Esophagus squamous epithelium (tissue), 5 donors: ENCODE measurements around the gene PBX4. TPM values are rescaled to one million over a fixed set of nuclear protein-coding genes. Genes with fewer than 3 reads are reported as not detected.

ENCODE experiments used
- DNase-seq: peaks from one replicate; lab custom pipeline; 2025; lab: John Stamatoyannopoulos, UW
- H3K27ac ChIP-seq, 4 donors: fragments of 200-600 bp; sonication (generic); one replicate each; pipeline ENCODE4 v1.5.1; 2016 to 2019; ENCODE audit warnings: mild to moderate bottlenecking in 1 of 4
- H3K27me3 ChIP-seq, 4 donors: fragments of 200-600 bp; sonication (generic); 1 replicate in 3 of 4; 2 replicates in 1 of 4; pipeline versions ENCODE4 v1.5.1 to v1.6.0; 2017 to 2021; ENCODE audit warnings: antibody characterized with exemption in 1 of 4
- H3K36me3 ChIP-seq, 3 donors: fragments of 200-600 bp; sonication (generic); one replicate each; pipeline ENCODE4 v1.5.1; 2016 to 2019
- H3K4me1 ChIP-seq, 3 donors: fragments of 200-600 bp; sonication (generic); one replicate each; pipeline ENCODE4 v1.5.1; 2017 to 2019
- H3K4me3 ChIP-seq, 4 donors: fragments of 200-600 bp; sonication (generic); 1 replicate in 3 of 4; 2 replicates in 1 of 4; pipeline ENCODE4 v1.5.1; 2016 to 2019; ENCODE audit warnings: mild to moderate bottlenecking in 2 of 4, moderate library complexity in 1 of 4
- H3K9me3 ChIP-seq, 3 donors: fragments of 200-600 bp; sonication (generic); one replicate each; pipeline ENCODE4 v1.5.1; 2016 to 2019
- CTCF ChIP-seq, 6 experiments: fragments of 450-650 bp in 4 of 6; fragments of 200-600 bp in 2 of 6; sonication (generic) in 2 of 6; IDR thresholded peaks; one replicate each; pipeline ENCODE4 v1.5.1; 2016 to 2019; ENCODE audit warnings: antibody characterized with exemption in 6 of 6, mild to moderate bottlenecking in 4 of 6, moderate library complexity in 4 of 6
- POLR2A ChIP-seq, 4 donors: fragments of 450-650 bp; IDR thresholded peaks; one replicate each; pipeline ENCODE4 v1.6.1; 2017; ENCODE audit warnings: antibody characterized with exemption in 4 of 4, mild to moderate bottlenecking in 4 of 4, moderate library complexity in 3 of 4
- whole genome bisulfite sequencing, 2 donors: methylation state at CpG; one replicate each; pipeline ENCODE4 v1.1.5; 2018; 5-methylcytosine and 5-hydroxymethylcytosine counted together
- intact Hi-C: fragments of 100-400 bp; cut with DNase I; formaldehyde crosslinking; loops from one replicate; pipeline ENCODE4 v1.15.0; 2022
- total RNA-seq, 4 donors: library from RNA; depleted of rRNA; stranded (reverse); fragments of >200 nt; gene quantifications; one replicate each; pipeline ENCODE4 v1.1.0, GENCODE V29; 2016
- donor health status: DM: yes; HTN: yes; CAD: no.

PBX4 gene
- total RNA-seq, 4 donors from 2014 or later: 0.61 to 1.9 (median 1.7) TPM

GRCh38 chr19:19532806-19533701, 85.4 kb downstream of the PBX4 start:
- DNase-seq: no peak
- TF ChIP-seq POLR2A (IDR thresholded peaks at IDR 0.05) (no peak), CTCF (IDR thresholded peaks at IDR 0.05) (no peak)

GRCh38 chr19:19531951-19532805, 86.3 kb downstream of the PBX4 start:
- Histone ChIP-seq H3K4me3 (peak overlapping the region in 1 of 4 donors; percentile 21), H3K27me3 (peaks cover 0 to 17% (median 0%) of the 10 kb centered on the region in 4 donors), H3K27ac (no peak overlapping the region), H3K4me1 (peaks cover 6 to 16% (median 6%) of the 10 kb centered on the region in 3 donors), H3K36me3 (peaks cover 8 to 24% (median 18%) of the 10 kb centered on the region in 3 donors), H3K9me3 (no peaks in the 10 kb centered on the region)
- intact Hi-C loops: loop anchor here (5.0 kb wide), 1 partner anchor 110 kb away; the partner anchor contains the start of gene GMIP
- no peak for TF ChIP-seq POLR2A (IDR thresholded peaks at IDR 0.05)
- peak; percentile 92 to 99 (median 94) for TF ChIP-seq CTCF (IDR thresholded peaks at IDR 0.05)
- 38 to 46% methylated on average over 12 to 24 of the region's 48 CpGs for WGBS, 2 donors
- no peak for DNase-seq

More at GRCh38 chr19:19532806-19533701, 85.4 kb downstream of the PBX4 start:
- WGBS, 2 donors: 51 to 54% methylated on average over 9 to 11 of the region's 14 CpGs
- Histone ChIP-seq H3K27ac (no peak overlapping the region), H3K36me3 (peaks cover 0 to 16% (median 9%) of the 10 kb centered on the region in 3 donors), H3K4me1 (peaks cover 10 to 25% (median 14%) of the 10 kb centered on the region in 3 donors), H3K4me3 (no peak overlapping the region), H3K27me3 (peaks cover 0 to 26% (median under 1%) of the 10 kb centered on the region in 4 donors), H3K9me3 (no peaks in the 10 kb centered on the region)
- intact Hi-C loops: loop anchor here (5.0 kb wide), 1 partner anchor 109 kb away; the partner anchor contains the start of gene GMIP

- TF ChIP-seq CTCF (IDR thresholded peaks at IDR 0.05): no peak
- no peak for TF ChIP-seq POLR2A (IDR thresholded peaks at IDR 0.05)
- 75 to 79% methylated on average over 3 to 4 of the region's 4 CpGs for WGBS, 2 donors
- H3K27ac ChIP-seq: no peak overlapping the region
- DNase-seq: no peak
- H3K36me3 ChIP-seq: peaks cover 12 to 37% (median 30%) of the 10 kb centered on the region in 3 donors
- intact Hi-C loops: loop anchor here (5.0 kb wide), 1 partner anchor 111 kb away; the partner anchor contains the start of gene GMIP
- no peak overlapping the region for H3K4me3 ChIP-seq
- peaks cover 6 to 14% (median 6%) of the 10 kb centered on the region in 3 donors for H3K4me1 ChIP-seq
- peaks cover 0 to 6% (median 0%) of the 10 kb centered on the region in 4 donors for H3K27me3 ChIP-seq
- no peaks in the 10 kb centered on the region for H3K9me3 ChIP-seq
Observed at GRCh38 chr19:19530889-19531288, 87.6 kb downstream of the PBX4 start.

GRCh38 chr19:19530423-19530804, 88.1 kb downstream of the PBX4 start:
- Histone ChIP-seq H3K27ac (no peak overlapping the region), H3K36me3 (peaks cover 12 to 42% (median 30%) of the 10 kb centered on the region in 3 donors), H3K4me1 (peaks cover 6 to 14% (median 6%) of the 10 kb centered on the region in 3 donors), H3K4me3 (no peak overlapping the region), H3K9me3 (no peaks in the 10 kb centered on the region), H3K27me3 (peaks cover 0 to 2% (median 0%) of the 10 kb centered on the region in 4 donors)
- DNase-seq: no peak
- 42 to 50% methylated on average over 8 to 9 of the region's 9 CpGs for WGBS, 2 donors
- intact Hi-C loops: loop anchor here (5.0 kb wide), 1 partner anchor 112 kb away; the partner anchor contains the start of gene GMIP
- TF ChIP-seq POLR2A (IDR thresholded peaks at IDR 0.05) (no peak), CTCF (IDR thresholded peaks at IDR 0.05) (no peak)
